ENCODE measurements around the gene SLC17A6.

Gene SLC17A6

DNA sequence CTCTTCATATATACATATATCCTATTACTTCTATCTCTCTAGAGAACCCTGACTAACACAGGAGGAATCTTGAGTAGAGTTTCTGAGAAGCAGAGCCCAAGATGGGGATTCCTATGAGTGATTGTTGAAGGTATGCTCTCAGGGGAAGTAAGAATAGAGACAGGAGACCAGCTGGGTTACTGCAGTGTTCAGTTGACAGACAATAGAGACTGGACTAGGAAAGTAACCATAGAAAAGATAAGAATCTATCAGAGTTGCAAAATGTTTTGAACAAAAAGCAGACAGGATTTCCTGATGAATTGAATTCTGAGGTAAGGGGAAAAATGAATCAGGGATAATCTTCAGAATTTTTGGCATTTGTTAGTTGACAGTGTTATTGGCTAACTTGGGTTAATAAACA lies 54.4 kb downstream of the SLC17A6 start:
- no peak overlapping the region for H3K4me3 ChIP-seq (ENCODE audit: low read depth, low read length)
- DNase-seq (ENCODE audit: low read depth), result no peak
- TF ChIP-seq MYC (IDR thresholded peaks at IDR 0.05; ENCODE audit: low read depth, low read length) (no peak), POLR2A (IDR thresholded peaks at IDR 0.05; ENCODE audit: extremely low read depth, insufficient read length) (no peak)
- TF ChIP-seq, protein P1, sequence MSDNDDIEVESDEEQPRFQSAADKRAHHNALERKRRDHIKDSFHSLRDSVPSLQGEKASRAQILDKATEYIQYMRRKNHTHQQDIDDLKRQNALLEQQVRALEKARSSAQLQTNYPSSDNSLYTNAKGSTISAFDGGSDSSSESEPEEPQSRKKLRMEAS (IDR thresholded peaks at IDR 0.05; ENCODE audit: low read depth, low read length), result no peak
- TF ChIP-seq, protein P2, sequence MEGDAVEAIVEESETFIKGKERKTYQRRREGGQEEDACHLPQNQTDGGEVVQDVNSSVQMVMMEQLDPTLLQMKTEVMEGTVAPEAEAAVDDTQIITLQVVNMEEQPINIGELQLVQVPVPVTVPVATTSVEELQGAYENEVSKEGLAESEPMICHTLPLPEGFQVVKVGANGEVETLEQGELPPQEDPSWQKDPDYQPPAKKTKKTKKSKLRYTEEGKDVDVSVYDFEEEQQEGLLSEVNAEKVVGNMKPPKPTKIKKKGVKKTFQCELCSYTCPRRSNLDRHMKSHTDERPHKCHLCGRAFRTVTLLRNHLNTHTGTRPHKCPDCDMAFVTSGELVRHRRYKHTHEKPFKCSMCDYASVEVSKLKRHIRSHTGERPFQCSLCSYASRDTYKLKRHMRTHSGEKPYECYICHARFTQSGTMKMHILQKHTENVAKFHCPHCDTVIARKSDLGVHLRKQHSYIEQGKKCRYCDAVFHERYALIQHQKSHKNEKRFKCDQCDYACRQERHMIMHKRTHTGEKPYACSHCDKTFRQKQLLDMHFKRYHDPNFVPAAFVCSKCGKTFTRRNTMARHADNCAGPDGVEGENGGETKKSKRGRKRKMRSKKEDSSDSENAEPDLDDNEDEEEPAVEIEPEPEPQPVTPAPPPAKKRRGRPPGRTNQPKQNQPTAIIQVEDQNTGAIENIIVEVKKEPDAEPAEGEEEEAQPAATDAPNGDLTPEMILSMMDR (IDR thresholded peaks at IDR 0.05; ENCODE audit: low read depth, low read length), result no peak

DNA sequence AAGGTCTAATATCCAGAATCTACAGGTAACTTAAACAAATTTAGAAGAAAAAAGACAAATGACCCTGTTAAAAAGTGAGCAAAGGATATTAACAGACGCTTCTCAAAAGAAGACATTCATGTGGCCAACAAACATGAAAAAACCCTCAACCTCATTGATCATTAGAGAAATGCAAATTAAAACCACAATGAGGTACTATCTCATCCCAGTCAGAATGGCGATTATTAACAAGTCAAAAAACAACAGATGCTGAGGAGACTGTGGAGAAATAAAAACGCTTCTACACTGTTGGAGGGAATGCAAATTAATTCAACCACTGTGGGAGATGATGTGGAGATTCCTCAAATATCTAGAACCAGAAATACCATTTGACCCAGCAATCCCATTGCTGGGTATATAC lies 67.2 kb downstream of the SLC17A6 start:
- TF ChIP-seq MYC (IDR thresholded peaks at IDR 0.05; ENCODE audit: low read depth, low read length), result no peak
- TF ChIP-seq, protein P1 (IDR thresholded peaks at IDR 0.05; ENCODE audit: low read depth, low read length), result no peak
- TF ChIP-seq POLR2A (IDR thresholded peaks at IDR 0.05; ENCODE audit: extremely low read depth, insufficient read length), result no peak
- no peak for DNase-seq (ENCODE audit: low read depth)

DNA sequence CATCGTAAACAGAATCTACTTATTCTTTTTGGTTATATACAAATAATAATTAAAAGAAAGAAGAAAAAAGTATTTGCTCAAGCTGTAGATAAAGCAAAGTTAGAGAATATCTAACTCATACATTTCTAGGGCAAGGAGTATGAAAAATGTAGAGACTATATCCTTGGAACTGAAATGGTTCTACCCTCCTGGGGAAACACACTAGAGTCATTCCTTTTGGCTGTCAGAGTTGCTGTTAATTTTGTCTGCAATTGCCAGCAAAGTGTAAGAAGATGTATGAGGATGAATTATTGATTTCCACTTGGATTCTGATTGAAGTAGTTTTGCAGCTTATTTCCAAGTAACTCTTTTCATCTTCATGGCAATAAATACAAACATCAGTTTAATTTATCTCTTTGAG lies 69.1 kb downstream of the SLC17A6 start:
- TF ChIP-seq MYC (IDR thresholded peaks at IDR 0.05; ENCODE audit: low read depth, low read length), result no peak
- no peak for TF ChIP-seq POLR2A (IDR thresholded peaks at IDR 0.05; ENCODE audit: extremely low read depth, insufficient read length)
- TF ChIP-seq, protein P1 (IDR thresholded peaks at IDR 0.05; ENCODE audit: low read depth, low read length), result no peak
- no peak for DNase-seq (ENCODE audit: low read depth)

More for the DNA sequence above, 67.2 kb downstream of the SLC17A6 start:
- no peak overlapping the region for H3K4me3 ChIP-seq (ENCODE audit: low read depth, low read length)

DNA sequence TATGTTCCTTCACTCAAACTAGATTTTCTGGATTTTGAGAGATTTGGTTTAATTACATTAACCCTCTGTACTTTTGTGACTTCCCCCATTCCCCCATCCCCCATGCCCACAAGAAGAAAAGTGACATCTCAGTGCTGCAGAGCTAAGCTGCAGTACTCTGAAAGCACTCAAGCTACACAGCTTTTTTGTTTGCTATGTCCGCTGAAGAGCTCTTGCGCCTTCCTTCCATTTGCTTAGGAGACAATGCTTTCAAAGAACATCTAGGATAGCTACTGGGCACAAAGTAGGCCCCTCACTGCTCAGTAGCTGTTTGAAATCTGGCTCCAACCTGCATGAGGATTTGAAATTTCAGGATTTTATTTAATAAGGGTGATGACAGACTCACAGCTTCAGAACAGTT lies 69.7 kb downstream of the SLC17A6 start:
- no peak for DNase-seq (ENCODE audit: low read depth)
- H3K4me3 ChIP-seq (ENCODE audit: low read depth, low read length), result no peak overlapping the region
- TF ChIP-seq, protein P2 (IDR thresholded peaks at IDR 0.05; ENCODE audit: low read depth, low read length), result no peak
- TF ChIP-seq, protein P1 (IDR thresholded peaks at IDR 0.05; ENCODE audit: low read depth, low read length), result no peak
- TF ChIP-seq POLR2A (IDR thresholded peaks at IDR 0.05; ENCODE audit: extremely low read depth, insufficient read length), result no peak
- TF ChIP-seq MYC (IDR thresholded peaks at IDR 0.05; ENCODE audit: low read depth, low read length), result no peak

More for the DNA sequence above, 69.1 kb downstream of the SLC17A6 start:
- no peak overlapping the region for H3K4me3 ChIP-seq (ENCODE audit: low read depth, low read length)

DNA sequence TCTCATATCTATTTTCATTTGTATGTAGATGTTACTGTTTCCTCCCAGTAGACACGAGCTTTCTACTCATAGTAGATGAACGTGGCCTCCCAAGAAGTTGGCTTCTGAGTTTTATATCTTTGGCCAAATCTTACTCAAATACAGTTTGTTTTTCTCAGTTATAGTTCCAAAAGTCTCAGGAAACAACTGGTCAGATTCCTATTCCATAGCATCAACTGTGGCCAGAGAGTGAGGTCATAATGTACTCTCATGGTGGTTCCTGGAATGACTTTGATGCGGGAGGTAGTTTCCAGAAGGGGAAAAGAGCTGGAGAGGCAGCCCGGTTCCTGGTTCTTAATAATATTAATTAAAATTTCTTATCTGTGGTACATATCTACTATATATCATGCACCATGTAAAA lies 77.3 kb downstream of the SLC17A6 start:
- TF ChIP-seq, protein P2 (IDR thresholded peaks at IDR 0.05; ENCODE audit: low read depth, low read length), result no peak
- TF ChIP-seq, protein P1 (IDR thresholded peaks at IDR 0.05; ENCODE audit: low read depth, low read length), result no peak
- no peak for TF ChIP-seq MYC (IDR thresholded peaks at IDR 0.05; ENCODE audit: low read depth, low read length)
- no peak for TF ChIP-seq POLR2A (IDR thresholded peaks at IDR 0.05; ENCODE audit: extremely low read depth, insufficient read length)

DNA sequence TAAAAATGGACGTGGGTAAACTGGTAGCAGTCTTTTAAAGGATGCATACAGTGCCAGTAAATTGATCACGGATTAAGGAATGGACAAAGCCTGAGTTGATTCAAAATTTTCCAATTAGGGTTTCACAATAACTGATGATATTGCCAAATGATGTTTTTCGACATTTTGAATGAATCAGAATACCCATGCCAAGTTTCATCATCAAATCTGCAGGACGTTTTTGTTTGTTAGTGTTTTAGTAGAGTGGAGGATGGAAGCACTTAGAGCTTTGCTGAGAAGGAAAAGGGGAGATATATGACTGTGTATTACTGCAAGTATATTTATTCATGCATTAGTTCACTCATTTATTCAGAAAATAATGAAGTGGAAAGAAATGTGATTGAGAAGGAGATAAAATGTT lies 78.3 kb downstream of the SLC17A6 start:
- no peak overlapping the region for H3K4me3 ChIP-seq (ENCODE audit: low read depth, low read length)
- TF ChIP-seq, protein P2 (IDR thresholded peaks at IDR 0.05; ENCODE audit: low read depth, low read length), result no peak
- TF ChIP-seq, protein P1 (IDR thresholded peaks at IDR 0.05; ENCODE audit: low read depth, low read length), result no peak
- TF ChIP-seq POLR2A (IDR thresholded peaks at IDR 0.05; ENCODE audit: extremely low read depth, insufficient read length), result no peak
- no peak for DNase-seq (ENCODE audit: low read depth)

More for the DNA sequence above, 77.3 kb downstream of the SLC17A6 start:
- H3K4me3 ChIP-seq (ENCODE audit: low read depth, low read length), result no peak overlapping the region
- no peak for DNase-seq (ENCODE audit: low read depth)

All from NB4 (cell line).